Gastroesophageal sphincter (tissue), 4 donors: ENCODE data around the gene HSPA12A. TPM values are rescaled to one million over a fixed set of nuclear protein-coding genes. Genes with fewer than 3 reads are reported as not detected.
A peak's percentile ranks its signal among the peaks of the same experiment; 100 is the strongest.

Source experiments
- ATAC-seq: fragments of 150-250 bp; one replicate; pipeline ENCODE4 v1.9.1; 2016; ENCODE audit warnings: mild to moderate bottlenecking, moderate library complexity
- H3K27ac ChIP-seq, 4 donors: fragments of 200-600 bp; sonication (generic) in 3 of 4; 1 replicate in 3 of 4; 2 replicates in 1 of 4; pipeline ENCODE4 v1.5.1; 2016 to 2019
- H3K27me3 ChIP-seq: fragments of 200-600 bp; sonication (generic); one replicate; pipeline ENCODE4 v1.5.1; 2019
- H3K36me3 ChIP-seq, 2 donors: fragments of 200-600 bp; sonication (generic); one replicate each; pipeline ENCODE4 v1.5.1; 2019; ENCODE audit warnings: control low read depth in 1 of 2
- H3K4me1 ChIP-seq, 3 donors: fragments of 200-600 bp; sonication (generic); 1 replicate in 2 of 3; 2 replicates in 1 of 3; pipeline ENCODE4 v1.5.1; 2016 to 2019; ENCODE audit warnings: control low read depth in 2 of 3
- H3K4me3 ChIP-seq, 2 donors: fragments of 200-600 bp; sonication (generic); one replicate each; pipeline ENCODE4 v1.5.1; 2019; ENCODE audit warnings: mild to moderate bottlenecking in 1 of 2, moderate library complexity in 1 of 2
- H3K9me3 ChIP-seq, 3 donors: fragments of 200-600 bp; sonication (generic); one replicate each; pipeline ENCODE4 v1.5.1; 2017 to 2019; ENCODE audit warnings: control low read depth in 2 of 3
- CTCF ChIP-seq, 4 experiments: fragments of 200-600 bp in 2 of 4; fragments of 450-650 bp in 2 of 4; sonication (generic) in 1 of 4; IDR thresholded peaks; one replicate each; pipeline ENCODE4 v1.5.1; 2017 to 2019; ENCODE audit warnings: antibody characterized with exemption in 4 of 4, mild to moderate bottlenecking in 2 of 4, moderate library complexity in 2 of 4
- EP300 ChIP-seq: sonication (generic); formaldehyde crosslinking; IDR thresholded peaks from one replicate; pipeline ENCODE4 v1.6.1; 2017; ENCODE audit warnings: antibody characterized with exemption, mild to moderate bottlenecking
- POLR2A ChIP-seq, 2 donors: fragments of 450-650 bp; IDR thresholded peaks; one replicate each; pipeline ENCODE4 v1.6.1; 2017; ENCODE audit warnings: antibody characterized with exemption in 2 of 2, mild to moderate bottlenecking in 2 of 2, moderate library complexity in 1 of 2
- POLR2AphosphoS5 ChIP-seq: sonication (generic); formaldehyde crosslinking; IDR thresholded peaks from one replicate; pipeline ENCODE4 v1.6.1; 2017; ENCODE audit warnings: antibody characterized with exemption
- WGBS, 2 donors: methylation state at CpG; one replicate each; pipeline ENCODE4 v1.1.5; 2018; ENCODE audit warnings: low coverage in 1 of 2; 5-methylcytosine and 5-hydroxymethylcytosine counted together
- total RNA-seq, 4 donors: library from RNA; depleted of rRNA; stranded (reverse); fragments of >200 nt; gene quantifications; one replicate each; pipeline ENCODE4 v1.1.0, GENCODE V29; 2016

The HSPA12A gene
- total RNA-seq, 4 donors from 2014 or later: 12.3 to 26.3 (median 20.6) TPM

- Histone ChIP-seq H3K27me3 (no peaks in the 10 kb centered on the region), H3K4me3 (no peak overlapping the region), H3K36me3 (peaks cover 0 to 13% of the 10 kb centered on the region in 2 donors), H3K9me3 (no peaks in the 10 kb centered on the region), H3K4me1 (peaks cover 0 to 54% (median 20%) of the 10 kb centered on the region in 3 donors), H3K27ac (peak overlapping the region in 1 of 4 donors; percentile 68)
- no peak for ATAC-seq
- TF ChIP-seq CTCF (IDR thresholded peaks at IDR 0.05): no peak
- TF ChIP-seq EP300: no peak
- 34 to 58% methylated on average over 5 to 6 of the region's 6 CpGs for WGBS, 2 donors
Measured at GRCh38 chr10:116687633-116688032, 54.7 kb downstream of the HSPA12A start.

GRCh38 chr10:116686632-116687031 lies 55.7 kb downstream of the HSPA12A start:
- Histone ChIP-seq H3K9me3 (no peaks in the 10 kb centered on the region), H3K4me3 (no peak overlapping the region), H3K4me1 (peaks cover 0 to 50% (median 20%) of the 10 kb centered on the region in 3 donors), H3K27ac (no peak overlapping the region), H3K36me3 (peaks cover 0 to 12% of the 10 kb centered on the region in 2 donors), H3K27me3 (no peaks in the 10 kb centered on the region)
- WGBS, 2 donors: 83 to 84% methylated on average over 3 of the region's 3 CpGs
- TF ChIP-seq EP300 (no peak), POLR2A (IDR thresholded peaks at IDR 0.05) (no peak), CTCF (IDR thresholded peaks at IDR 0.05) (no peak), POLR2AphosphoS5 (no peak)
- no peak for ATAC-seq

GRCh38 chr10:116685807-116686206 lies 56.6 kb downstream of the HSPA12A start:
- WGBS, 2 donors: 88 to 100% methylated on average over 1 to 3 of the region's 6 CpGs
- Histone ChIP-seq H3K9me3 (no peaks in the 10 kb centered on the region), H3K4me3 (no peak overlapping the region), H3K36me3 (peaks cover 0 to 20% of the 10 kb centered on the region in 2 donors), H3K27ac (no peak overlapping the region), H3K27me3 (no peaks in the 10 kb centered on the region), H3K4me1 (peaks cover 0 to 42% (median 17%) of the 10 kb centered on the region in 3 donors)
- no peak for ATAC-seq
- TF ChIP-seq EP300 (no peak), POLR2A (IDR thresholded peaks at IDR 0.05) (no peak), CTCF (IDR thresholded peaks at IDR 0.05) (no peak), POLR2AphosphoS5 (no peak)

GRCh38 chr10:116684781-116685180 lies 57.6 kb downstream of the HSPA12A start:
- no peaks in the 10 kb centered on the region for H3K9me3 ChIP-seq
- WGBS, 2 donors: 100% methylated on average over 1 of the region's 5 CpGs; no CpG with 5 or more reads in 1 of the 2 donors
- H3K4me1 ChIP-seq: peaks cover 0 to 32% (median 14%) of the 10 kb centered on the region in 3 donors
- no peaks in the 10 kb centered on the region for H3K27me3 ChIP-seq
- TF ChIP-seq CTCF (IDR thresholded peaks at IDR 0.05) (no peak), EP300 (no peak), POLR2AphosphoS5 (no peak), POLR2A (IDR thresholded peaks at IDR 0.05) (no peak)
- H3K4me3 ChIP-seq: no peak overlapping the region
- H3K27ac ChIP-seq: no peak overlapping the region
- H3K36me3 ChIP-seq: peaks cover 0 to 30% of the 10 kb centered on the region in 2 donors
- no peak for ATAC-seq

- Histone ChIP-seq H3K4me1 (peaks cover 0 to 23% (median 9%) of the 10 kb centered on the region in 3 donors), H3K9me3 (no peaks in the 10 kb centered on the region), H3K27ac (no peak overlapping the region), H3K36me3 (peaks cover 0 to 39% of the 10 kb centered on the region in 2 donors), H3K4me3 (no peak overlapping the region), H3K27me3 (no peaks in the 10 kb centered on the region)
- TF ChIP-seq POLR2A (IDR thresholded peaks at IDR 0.05) (no peak), POLR2AphosphoS5 (no peak), CTCF (IDR thresholded peaks at IDR 0.05) (no peak), EP300 (no peak)
- 100% methylated on average over 2 of the region's 11 CpGs; no CpG with 5 or more reads in 1 of the 2 donors for WGBS, 2 donors
- ATAC-seq: no peak
Measured at GRCh38 chr10:116683821-116684220, 58.5 kb downstream of the HSPA12A start.
